ENCODE data around the gene KCTD21.

KCTD21 gene

DNA sequence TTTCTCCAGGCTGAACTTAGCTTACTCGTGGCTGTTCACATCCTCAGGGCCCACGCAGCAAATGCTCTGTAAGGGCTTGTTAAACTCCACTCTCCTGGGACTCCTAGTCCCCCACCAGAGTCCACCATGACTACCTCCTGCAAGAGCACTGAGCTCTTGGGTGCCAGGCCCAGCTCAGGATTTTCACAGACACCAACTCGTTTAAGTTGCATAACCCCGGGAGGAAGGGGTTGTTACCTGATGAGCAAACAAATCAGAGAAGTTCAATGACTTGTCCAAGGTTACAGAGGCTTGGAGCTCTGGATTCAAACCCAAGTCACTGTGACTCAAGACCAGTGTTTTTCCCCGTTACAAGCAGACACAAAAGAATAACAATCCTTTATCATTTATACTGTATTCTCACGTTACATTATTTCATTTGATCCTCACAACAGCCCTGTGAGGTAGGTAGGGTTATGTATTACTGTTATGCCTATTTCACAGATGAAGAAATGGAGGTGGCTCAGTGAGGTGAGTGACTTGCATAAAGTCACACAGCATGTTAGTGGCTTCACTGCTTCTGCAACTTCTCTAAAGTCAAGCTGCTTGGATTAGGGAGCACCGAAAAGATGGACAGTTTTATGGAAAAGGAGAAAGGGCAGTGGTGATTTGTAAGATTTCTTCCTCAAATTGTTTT lies 17.4 kb downstream of the KCTD21 start:
- TF ChIP-seq, protein P1, sequence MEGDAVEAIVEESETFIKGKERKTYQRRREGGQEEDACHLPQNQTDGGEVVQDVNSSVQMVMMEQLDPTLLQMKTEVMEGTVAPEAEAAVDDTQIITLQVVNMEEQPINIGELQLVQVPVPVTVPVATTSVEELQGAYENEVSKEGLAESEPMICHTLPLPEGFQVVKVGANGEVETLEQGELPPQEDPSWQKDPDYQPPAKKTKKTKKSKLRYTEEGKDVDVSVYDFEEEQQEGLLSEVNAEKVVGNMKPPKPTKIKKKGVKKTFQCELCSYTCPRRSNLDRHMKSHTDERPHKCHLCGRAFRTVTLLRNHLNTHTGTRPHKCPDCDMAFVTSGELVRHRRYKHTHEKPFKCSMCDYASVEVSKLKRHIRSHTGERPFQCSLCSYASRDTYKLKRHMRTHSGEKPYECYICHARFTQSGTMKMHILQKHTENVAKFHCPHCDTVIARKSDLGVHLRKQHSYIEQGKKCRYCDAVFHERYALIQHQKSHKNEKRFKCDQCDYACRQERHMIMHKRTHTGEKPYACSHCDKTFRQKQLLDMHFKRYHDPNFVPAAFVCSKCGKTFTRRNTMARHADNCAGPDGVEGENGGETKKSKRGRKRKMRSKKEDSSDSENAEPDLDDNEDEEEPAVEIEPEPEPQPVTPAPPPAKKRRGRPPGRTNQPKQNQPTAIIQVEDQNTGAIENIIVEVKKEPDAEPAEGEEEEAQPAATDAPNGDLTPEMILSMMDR (IDR thresholded peaks at IDR 0.05; ENCODE audit: low read length) = no peak
- TF ChIP-seq EZH2 (IDR thresholded peaks at IDR 0.05; ENCODE audit: borderline replicate concordance, low read length) = no peak
- Histone ChIP-seq H3K36me3 (ENCODE audit: insufficient read depth, low read length) (no peaks in the 10 kb centered on the region; the same call in 1 of the 2 replicates), H3K27me3 (ENCODE audit: insufficient read depth, low read length) (no peaks in the 10 kb centered on the region), H3K4me1 (ENCODE audit: insufficient read depth, low read length, severe bottlenecking) (no peaks in the 10 kb centered on the region), H3K4me2 (ENCODE audit: low read length) (no peak overlapping the region), H3K9me2 (ENCODE audit: low read depth, low read length) (no peaks in the 10 kb centered on the region), H3K79me2 (ENCODE audit: insufficient read depth, low read length) (no peaks in the 10 kb centered on the region), H3K27ac (ENCODE audit: low read depth, low read length, poor library complexity, severe bottlenecking) (no peak overlapping the region), H4K20me1 (ENCODE audit: insufficient read depth, low read length) (no peaks in the 10 kb centered on the region), H3K4me3 (ENCODE audit: low read depth, low read length, poor library complexity, severe bottlenecking) (no peak overlapping the region), H2AFZ (ENCODE audit: low read length) (no peak overlapping the region), H3K9me3 (ENCODE audit: low read length) (no peaks in the 10 kb centered on the region), H3K9ac (ENCODE audit: low read length) (no peak overlapping the region), H3F3A (ENCODE audit: insufficient read depth, low read length) (no peaks in the 10 kb centered on the region)

DNA sequence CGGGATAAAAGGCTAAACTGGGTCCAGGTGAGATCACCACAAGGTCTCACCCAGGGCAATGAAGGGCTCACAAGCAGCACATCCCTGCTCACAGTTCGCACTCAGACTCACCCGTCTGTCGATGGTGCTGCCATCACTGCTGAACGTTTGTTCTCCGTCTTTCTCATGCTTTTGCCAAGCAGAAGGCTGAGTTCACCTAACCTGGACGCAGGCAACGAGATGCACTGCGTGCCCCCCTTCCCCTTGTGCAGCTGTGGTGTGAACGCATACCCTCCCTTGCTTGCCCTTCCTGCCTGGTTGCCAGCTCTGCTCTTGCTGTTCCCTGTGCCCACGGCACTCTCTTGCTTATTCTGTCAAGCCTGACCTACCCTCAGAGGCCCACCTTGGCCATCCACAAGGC lies 18.0 kb downstream of the KCTD21 start:
- H3K9me2 ChIP-seq (ENCODE audit: low read depth, low read length) = no peaks in the 10 kb centered on the region
- H3K27ac ChIP-seq (ENCODE audit: low read depth, low read length, poor library complexity, severe bottlenecking) = no peak overlapping the region
- no peaks in the 10 kb centered on the region for H3K4me1 ChIP-seq (ENCODE audit: insufficient read depth, low read length, severe bottlenecking)
- H3F3A ChIP-seq (ENCODE audit: insufficient read depth, low read length) = no peaks in the 10 kb centered on the region
- no peaks in the 10 kb centered on the region for H3K9me3 ChIP-seq (ENCODE audit: low read length)
- no peak overlapping the region for H3K9ac ChIP-seq (ENCODE audit: low read length)
- H3K27me3 ChIP-seq (ENCODE audit: insufficient read depth, low read length) = no peaks in the 10 kb centered on the region
- H3K79me2 ChIP-seq (ENCODE audit: insufficient read depth, low read length) = no peaks in the 10 kb centered on the region
- no peak overlapping the region for H3K4me3 ChIP-seq (ENCODE audit: low read depth, low read length, poor library complexity, severe bottlenecking)
- H2AFZ ChIP-seq (ENCODE audit: low read length) = no peak overlapping the region
- no peaks in the 10 kb centered on the region for H4K20me1 ChIP-seq (ENCODE audit: insufficient read depth, low read length)
- no peak overlapping the region for H3K4me2 ChIP-seq (ENCODE audit: low read length)
- no peaks in the 10 kb centered on the region; the same call in 1 of the 2 replicates for H3K36me3 ChIP-seq (ENCODE audit: insufficient read depth, low read length)
- TF ChIP-seq, protein P1 (IDR thresholded peaks at IDR 0.05; ENCODE audit: low read length) = no peak
- TF ChIP-seq EZH2 (IDR thresholded peaks at IDR 0.05; ENCODE audit: borderline replicate concordance, low read length) = no peak

DNA sequence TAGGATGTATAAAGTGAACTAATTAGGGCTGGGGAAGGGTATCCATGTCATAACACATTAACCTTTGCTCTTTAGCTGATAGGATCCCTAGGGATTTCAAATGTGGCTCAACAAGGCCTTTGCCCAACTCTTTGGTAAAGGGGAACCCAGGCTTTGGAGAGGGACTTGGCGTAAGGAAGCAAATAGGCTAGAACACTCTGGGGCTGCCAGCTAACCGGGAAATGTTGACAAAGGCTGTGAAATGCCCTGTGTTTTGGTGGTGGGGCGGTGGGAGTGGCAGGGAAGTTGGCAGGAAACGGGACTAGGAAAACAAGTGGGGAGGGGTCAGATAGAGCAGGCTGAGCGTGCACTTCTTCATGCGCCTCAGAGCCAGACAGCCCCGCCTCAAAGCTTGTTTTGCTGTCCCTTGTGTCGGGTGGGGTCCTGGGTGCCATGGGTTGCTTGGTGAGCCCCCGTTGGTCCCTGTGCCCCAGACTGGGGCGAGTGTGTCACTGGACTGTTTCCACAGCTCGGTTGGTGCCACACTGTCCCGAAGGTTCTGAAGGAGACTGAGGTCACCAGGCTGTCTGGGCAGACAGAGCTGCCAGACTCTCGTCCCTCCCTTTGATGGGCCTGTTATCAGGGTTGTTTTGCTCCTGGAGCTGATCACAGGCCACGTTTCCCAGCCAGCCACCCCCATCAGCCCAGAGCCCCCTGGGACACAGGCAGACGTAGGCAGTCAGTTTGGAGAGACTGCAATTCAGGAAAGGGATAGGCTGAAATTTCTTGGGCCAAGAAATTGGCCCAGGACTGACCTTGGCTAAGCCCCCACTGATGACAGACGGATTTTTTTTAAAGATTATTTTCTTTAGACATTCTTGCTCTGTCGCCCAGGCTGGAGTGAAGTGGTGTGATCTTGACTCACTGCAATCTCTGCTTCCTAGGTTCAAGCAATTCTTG lies 19.6 kb downstream of the KCTD21 start:
- H3F3A ChIP-seq (ENCODE audit: insufficient read depth, low read length) = no peaks in the 10 kb centered on the region
- no peak overlapping the region for H3K9ac ChIP-seq (ENCODE audit: low read length)

More for the DNA sequence above, 19.6 kb downstream of the KCTD21 start:
- no peaks in the 10 kb centered on the region for H3K27me3 ChIP-seq (ENCODE audit: insufficient read depth, low read length)
- no peak overlapping the region for H3K4me2 ChIP-seq (ENCODE audit: low read length)
- no peaks in the 10 kb centered on the region for H4K20me1 ChIP-seq (ENCODE audit: insufficient read depth, low read length)
- no peaks in the 10 kb centered on the region for H3K9me2 ChIP-seq (ENCODE audit: low read depth, low read length)
- H3K4me1 ChIP-seq (ENCODE audit: insufficient read depth, low read length, severe bottlenecking) = no peaks in the 10 kb centered on the region
- no peaks in the 10 kb centered on the region; the same call in 1 of the 2 replicates for H3K36me3 ChIP-seq (ENCODE audit: insufficient read depth, low read length)
- no peak overlapping the region for H3K27ac ChIP-seq (ENCODE audit: low read depth, low read length, poor library complexity, severe bottlenecking)
- no peak for TF ChIP-seq EZH2 (IDR thresholded peaks at IDR 0.05; ENCODE audit: borderline replicate concordance, low read length)
- TF ChIP-seq, protein P1 (IDR thresholded peaks at IDR 0.05; ENCODE audit: low read length) = no peak
- H2AFZ ChIP-seq (ENCODE audit: low read length) = no peak overlapping the region
- no peaks in the 10 kb centered on the region for H3K79me2 ChIP-seq (ENCODE audit: insufficient read depth, low read length)
- no peaks in the 10 kb centered on the region for H3K9me3 ChIP-seq (ENCODE audit: low read length)
- H3K4me3 ChIP-seq (ENCODE audit: low read depth, low read length, poor library complexity, severe bottlenecking) = no peak overlapping the region

All from OCI-LY1 (cell line).